Activated T-cell treated with anti-CD3 and anti-CD28 coated beads, Interleukin-2, amount 50 U/mL, for 1 hour (primary cell): ENCODE measurements around the gene SUSD4.
A peak's percentile ranks its signal among the peaks of the same experiment; 100 is the strongest.

ENCODE experiments used
- DNase-seq: peaks from one replicate; pipeline ENCODE4 v3.0.0-alpha.2; 2020

Gene SUSD4

DNA sequence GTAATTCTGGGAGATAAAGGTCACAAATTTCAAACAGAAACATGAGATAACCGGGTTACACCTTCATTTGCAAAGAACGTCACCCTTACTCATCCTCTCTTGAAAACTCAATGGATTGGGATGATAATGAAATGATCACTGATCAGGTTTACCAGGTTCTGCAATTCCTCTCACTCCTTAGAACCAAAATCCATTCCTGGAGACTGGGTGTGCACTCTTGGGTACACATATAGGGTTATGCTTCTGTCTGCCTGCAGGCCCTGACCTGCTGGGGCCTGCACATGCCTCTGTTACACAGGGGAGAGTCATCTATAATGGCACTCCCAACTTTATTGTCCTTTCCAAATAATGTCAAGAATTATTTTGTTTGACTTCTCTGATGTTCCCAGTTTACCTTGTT lies 8.3 kb downstream of the SUSD4 start:
- no peak for DNase-seq

DNA sequence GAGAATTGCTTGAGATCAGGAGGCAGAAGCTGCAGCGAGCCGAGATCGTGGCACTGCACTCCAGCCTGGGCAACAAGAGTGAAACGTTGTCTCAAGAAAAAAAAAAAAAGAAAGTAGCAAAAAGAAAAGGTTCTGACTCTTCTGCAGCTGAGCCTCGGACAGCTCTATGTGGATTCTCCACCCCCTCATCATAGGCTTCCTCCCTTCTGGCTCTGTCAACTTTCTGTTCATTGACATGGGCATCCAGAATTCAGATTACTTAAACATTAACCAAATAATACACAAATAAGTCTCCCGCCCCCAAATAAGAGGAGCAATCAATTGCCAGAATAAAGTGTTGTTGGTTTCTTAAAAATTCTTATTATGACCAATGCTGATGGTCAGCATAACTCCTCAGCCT lies 10.0 kb downstream of the SUSD4 start:
- DNase-seq: no peak

DNA sequence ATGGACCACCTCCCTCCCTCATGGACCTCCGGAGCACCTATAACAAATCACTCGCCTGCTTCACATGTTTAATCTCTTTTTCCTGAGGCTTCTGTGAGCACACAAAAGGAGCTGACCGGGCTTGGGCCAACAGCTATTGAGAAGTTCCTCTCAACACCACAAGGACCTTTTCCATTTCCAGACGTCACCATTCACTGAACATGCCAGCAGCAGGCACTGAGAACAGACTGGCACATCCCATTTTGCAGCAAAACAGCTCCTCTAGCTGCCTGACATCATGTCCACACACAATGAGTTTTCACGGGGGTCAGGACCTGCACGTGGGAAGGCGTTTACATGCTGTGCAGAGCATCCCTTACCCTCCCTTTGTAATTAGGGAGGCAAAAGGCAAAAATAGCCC lies 11.0 kb downstream of the SUSD4 start:
- DNase-seq: no peak

DNA sequence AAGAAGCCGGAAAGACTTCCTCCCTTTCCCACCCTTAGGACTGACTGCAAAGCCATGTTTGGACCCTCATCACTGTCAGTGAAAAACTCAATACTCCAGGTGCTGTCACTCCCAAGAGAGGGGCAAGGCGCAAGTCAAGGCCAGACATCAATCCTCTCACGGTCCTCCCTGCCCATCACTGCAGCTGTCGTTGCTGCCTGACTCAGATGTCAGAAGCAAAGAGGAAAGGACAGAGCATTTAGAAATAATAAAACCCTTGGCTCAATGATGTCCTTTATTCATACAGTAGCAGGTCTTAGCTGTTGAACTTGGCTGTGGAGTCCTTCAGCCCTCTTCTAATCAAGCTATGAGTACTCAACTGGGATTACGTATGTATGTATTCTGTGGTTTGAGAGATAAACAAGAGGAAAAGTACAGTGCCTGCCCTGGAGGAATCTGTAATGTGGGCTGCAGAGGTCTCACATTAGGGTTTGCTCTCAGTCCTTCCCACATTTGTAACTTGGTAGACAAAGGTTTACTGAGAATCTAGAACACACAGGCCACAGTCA lies 13.5 kb downstream of the SUSD4 start:
- no peak for DNase-seq

DNA sequence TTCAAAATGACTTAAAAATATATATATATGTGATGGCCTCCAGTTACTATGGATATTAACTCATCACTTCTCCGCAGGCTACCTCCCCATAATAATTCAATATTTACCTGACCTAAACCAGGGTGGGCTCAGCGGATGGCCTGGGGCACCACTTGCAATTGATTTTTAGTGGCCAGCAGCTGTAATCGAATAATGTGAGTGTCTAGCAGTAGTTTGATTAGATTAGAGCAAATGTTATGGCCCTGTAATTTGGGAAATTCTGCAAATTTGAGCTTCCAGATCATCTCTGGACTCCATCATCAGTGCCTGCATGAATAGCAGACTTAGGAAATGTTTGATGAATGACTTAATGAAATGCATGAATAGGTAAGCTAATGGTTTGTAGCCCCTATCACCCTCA lies 14.7 kb downstream of the SUSD4 start:
- DNase-seq: no peak

DNA sequence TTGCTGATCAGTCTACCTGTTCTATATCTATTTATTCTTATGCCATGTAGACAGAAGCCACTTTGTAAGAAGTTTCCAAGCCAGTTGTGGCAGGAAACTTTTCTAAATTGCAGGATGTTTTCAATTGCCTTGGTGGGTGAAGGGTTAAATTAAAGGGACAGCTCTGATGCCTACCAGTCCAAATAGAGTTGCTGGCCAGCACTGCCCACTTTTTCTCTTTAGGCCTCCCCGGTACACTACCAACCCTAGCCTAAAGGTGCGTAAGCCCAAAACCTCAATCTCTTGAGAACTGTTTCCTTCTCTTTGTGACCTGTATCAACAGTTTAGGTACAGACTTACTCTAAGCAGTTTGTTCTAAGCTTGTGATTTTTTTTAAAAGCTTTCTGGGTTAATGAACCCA lies 15.5 kb downstream of the SUSD4 start:
- no peak for DNase-seq

DNA sequence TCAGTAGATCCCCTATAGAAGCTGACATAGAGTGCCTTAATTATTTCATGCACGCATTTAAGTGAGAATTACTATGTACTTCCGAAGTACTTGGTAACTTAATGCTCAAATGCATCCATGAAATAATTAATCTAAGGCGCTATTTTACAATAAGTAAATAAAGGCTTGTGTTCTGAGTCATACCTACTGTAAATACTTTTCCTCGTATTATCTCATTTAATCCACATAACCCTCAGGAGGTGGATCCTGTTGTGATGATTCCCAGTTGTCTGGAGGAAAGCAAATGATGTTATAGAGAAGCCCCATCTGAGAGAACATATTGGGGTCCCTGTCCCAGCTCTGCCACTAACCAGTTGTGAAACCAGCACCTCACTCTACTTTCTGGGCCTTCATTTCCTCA lies 16.4 kb downstream of the SUSD4 start:
- no peak for DNase-seq

DNA sequence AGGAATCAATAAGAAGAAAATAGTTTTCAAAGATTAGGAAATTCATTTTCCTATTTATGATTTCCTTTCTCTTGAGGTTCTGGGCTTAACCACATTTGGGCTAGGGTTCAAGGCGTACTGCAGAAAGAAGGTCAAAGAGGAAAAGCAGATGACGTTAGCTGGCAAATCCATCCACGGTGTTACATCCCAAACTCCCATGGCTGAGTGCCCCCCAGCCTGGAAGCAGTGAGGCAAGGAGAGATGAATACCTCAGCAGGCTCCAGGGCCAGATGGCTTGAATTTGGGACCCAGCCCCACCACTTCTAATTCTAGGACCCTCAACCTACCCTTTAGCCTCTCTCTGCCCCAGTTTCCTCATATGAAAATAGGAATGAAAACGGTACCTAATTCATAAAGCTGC lies 17.7 kb downstream of the SUSD4 start:
- no peak for DNase-seq

DNA sequence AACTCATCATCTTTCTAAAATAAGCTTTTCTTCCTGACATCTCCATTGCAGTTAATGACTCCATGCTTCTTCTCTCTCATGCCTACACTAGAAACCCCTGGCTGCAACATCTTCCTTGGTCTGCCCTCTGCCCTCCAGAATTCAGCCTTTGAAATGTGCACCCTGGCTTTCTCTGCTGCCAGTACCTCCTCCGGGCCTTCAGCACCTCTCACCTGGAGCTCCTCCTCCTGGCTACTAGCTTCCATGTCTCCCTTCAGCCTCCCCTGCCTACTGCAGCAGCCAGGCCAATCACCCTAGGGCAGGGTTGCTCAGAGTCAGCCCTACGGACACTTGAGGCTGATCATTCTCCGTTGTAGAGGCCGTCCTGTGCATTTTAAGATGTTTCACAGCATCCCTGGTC lies 18.3 kb downstream of the SUSD4 start:
- DNase-seq: no peak

DNA sequence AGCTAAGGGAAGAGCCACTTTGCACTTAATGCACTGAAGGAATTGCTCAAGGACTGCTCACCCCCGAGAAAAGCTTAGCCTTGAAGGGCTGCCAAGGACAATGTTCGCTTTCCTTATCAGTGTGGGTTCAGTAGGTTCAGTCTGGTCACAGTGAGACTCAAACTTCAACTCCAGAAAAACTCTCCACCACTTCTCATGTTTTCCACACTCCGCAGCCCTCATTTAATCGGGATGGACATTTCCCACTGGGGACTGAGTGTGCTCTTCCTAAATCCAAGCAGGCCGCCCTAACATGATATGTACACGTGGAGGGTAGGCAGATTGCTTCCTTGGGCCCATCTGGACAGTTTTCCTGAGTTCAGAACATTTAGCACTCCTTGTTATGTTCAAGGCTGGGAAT lies 19.5 kb downstream of the SUSD4 start:
- DNase-seq: no peak

DNA sequence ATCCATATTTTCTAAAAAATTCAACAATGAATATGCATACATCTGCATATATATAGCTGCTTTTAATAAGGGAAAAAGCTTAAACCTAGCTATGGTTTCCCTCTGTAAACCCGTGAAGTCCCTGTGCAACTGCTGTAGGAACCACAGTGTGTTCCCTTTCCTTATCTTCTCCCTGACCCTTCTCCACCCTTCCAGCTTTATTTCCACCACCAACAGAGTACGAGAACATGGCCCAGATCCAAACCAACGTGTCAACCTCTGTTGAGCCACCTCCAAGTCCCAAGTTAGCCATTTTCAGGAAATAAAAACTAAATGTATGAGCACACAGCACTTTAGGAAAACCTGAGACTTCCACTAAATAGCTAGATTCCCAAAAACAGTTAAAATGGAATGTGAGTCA lies 20.3 kb downstream of the SUSD4 start:
- no peak for DNase-seq

DNA sequence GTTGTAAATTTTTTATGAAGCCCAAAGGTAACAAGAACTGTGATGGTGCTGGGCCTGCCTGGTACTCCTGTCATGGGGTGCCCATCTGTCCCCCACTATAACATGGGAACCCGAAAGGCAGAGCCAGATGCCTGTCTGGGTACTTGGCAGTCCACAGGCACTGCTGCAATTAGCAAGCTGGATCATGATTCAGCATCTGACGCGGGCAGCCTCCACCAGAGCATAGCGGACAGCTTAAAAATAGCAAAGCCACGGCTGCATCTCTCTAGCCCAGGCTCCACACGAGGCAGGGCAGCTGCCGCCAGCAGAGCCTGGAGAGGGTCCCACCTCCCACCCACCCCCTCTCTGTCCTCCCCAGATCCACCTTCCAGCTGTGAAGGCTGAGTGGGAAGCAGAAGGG lies 22.9 kb downstream of the SUSD4 start:
- no peak for DNase-seq

DNA sequence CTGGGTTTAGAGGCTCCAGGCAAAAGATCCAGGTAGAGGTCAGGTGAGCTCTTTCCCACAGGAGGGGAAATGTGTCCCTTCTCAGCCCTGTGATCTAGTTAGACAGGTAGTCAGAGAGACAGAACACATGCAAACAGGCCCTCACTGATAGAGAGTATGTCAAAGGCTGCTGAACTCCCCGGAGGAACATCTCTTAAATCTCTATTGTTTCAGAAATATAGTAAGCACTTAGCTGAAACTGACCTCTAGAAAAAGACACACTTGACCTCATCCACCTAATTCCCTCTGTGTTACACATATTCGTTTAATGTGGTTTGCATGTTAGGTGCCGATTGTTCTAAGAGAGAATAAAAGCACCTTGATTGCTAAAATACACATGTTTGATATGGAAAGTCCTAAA lies 23.3 kb downstream of the SUSD4 start:
- no peak for DNase-seq

DNA sequence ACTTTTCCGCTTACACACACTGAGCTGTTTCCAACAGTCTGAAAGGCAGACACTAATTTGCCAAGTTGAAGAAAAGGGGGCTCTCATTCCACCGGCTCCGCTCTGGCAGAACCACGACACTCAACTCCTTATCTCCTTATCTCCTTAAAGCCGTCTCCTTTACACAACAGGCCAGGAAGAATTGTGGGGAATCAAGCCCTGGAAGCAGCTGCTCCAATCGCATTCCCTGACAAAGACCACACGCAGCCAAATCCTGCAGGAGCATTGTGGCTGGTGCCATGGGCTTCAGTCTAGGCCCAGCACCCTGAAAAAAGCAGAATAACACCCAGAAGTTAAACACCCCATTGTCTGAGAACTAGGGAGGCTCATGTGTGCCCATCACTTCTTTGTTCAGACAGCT lies 24.1 kb downstream of the SUSD4 start:
- DNase-seq: no peak

DNA sequence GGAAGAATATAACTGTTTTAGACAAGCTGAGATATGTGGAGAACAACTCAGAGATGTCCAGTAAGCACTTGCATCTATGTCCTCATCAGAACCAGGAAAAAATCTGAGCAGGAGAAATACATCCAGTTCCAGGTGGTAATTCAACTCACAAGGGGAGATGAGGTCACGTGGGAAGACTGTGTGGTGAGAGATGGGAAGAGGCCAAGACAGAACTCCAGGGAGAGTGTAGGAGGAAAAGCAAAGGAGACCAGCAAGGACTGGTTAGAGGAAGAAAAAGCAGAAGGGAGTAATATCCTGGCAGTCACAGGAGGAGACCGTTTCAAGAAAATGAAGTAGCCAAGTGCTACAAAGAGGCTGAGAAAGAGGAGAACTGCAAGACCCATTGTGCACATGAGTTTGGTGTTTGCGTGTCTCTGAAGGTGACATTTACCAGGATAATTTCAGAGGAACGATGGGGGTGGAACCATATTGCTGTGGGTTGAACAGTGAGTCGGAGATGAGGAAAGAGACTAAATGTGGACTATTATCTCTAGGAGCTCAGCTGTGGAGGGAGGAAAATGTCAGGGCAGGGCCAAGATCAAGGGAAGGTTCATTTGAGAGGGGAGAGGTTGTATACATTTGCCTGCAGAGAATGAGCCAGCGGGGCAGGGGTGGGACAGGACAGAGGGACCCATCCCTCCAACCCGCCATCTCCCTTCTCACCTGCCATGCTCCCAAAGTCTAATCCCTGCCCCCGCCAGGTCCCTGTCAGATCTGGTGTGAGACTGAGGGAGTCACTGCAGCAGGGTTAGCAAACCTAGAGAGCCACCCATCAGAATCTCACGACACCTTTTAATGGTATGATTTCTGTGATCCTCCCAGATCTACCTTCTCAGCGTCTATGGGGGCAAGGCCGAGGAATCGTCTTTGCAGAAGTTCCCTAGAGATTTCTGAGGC lies 24.9 kb downstream of the SUSD4 start:
- no peak for DNase-seq

DNA sequence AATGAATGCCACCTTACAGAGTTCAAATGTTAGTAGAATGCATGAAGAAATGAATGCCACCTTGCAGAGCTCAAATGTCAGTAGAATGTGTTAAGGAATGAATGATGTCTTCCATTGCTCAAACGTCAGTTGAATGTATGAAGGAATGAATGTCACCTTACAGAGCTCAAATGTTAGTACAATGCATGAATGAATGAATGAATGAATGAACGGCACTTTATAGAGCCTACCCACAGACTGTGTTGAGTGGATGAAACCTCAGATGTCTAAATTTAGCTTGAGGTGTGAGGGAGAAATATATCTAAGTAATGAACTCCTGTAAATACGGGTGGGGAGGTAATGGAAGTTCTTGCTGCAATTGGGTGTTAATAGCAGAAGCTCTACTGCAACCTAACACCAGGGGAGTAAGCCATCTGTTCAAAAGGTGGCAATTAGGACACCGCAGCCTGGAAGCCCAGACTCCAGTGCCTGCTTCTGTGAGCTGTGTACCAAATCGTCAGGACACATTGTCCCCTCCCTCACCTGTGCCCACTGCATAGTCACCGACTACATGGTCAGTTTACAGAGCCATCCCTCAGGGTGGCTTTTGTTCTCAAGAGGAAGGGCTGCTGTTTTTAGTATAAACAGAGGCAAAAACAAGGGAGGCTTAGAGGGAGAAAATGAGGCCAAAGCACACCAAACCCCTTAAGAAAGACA lies 26.7 kb downstream of the SUSD4 start:
- no peak for DNase-seq

DNA sequence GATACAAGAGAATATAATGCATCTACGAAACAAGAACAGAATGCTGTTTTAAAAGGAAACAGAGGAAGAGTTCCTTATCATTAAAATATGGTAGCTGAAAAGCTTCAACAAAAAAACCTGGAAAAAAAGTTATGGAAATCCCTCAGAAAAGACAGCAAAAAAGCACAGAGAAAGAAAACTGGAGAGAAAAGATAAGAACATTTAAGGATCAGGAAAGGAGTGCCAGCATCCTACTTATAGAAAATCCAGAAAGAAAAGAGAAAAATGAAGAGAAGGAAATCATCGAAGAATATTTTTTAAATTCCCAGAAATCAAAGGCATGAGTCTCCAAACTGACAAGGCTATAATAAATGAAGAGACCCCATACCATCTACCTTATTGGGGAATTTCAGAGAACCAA lies 29.8 kb downstream of the SUSD4 start:
- DNase-seq: no peak

DNA sequence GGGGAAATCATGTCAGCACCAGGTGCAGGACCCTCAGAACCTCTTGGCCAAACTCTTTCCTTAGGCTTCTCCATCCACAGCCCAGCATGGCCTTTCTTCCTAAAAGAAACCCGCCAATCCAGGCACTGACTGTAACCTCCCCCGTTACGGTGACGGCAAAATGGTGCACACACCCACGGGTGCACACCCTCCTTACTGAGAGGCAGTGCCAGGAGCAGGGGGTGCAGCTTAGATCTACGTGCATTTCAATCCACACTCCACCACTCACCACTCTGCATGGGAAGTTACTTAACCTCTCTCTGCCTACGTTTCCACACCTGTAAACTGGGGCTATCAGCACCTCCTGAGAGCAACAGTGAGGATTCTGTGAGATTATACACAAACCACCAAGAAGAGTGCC lies 31.0 kb downstream of the SUSD4 start:
- no peak for DNase-seq

DNA sequence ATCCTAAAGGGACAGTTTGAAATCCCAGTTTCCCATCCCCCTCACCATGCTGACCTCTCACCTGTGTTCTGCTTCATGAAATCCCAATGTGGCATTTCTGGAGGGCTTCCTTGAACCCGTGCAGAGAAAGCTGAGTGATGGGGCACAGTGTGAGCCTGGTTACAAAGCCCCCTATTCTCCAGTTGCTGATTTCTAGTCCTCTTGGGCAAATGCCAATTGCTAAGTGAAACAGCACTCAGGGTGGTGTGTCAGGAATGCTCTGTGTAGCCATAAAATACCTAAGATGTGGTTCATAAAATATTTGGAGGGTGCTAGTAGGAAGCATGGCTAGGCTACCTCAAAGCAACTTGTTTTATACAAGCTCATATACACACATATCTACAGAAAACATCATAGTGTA lies 32.0 kb downstream of the SUSD4 start:
- no peak for DNase-seq

DNA sequence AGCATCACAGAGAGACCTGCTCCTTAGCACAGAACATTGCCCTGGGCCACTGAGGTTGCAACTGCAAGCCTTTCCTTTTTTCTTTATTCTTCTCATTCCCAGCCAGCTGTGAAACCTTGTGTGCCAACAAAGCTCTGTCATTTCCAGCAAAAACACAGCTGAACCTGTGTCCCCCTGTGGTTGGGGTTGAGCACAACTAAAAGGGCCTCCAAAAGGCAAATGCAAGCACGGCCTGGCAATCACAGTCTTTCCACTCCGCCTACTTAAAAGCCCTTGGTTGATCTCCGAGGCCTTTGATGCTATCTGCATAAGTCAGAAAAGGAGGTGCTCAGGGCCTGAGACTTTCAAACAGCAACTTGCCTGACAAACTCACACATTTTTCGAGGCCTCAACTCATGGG lies 32.7 kb downstream of the SUSD4 start:
- DNase-seq: peak; percentile 22

DNA sequence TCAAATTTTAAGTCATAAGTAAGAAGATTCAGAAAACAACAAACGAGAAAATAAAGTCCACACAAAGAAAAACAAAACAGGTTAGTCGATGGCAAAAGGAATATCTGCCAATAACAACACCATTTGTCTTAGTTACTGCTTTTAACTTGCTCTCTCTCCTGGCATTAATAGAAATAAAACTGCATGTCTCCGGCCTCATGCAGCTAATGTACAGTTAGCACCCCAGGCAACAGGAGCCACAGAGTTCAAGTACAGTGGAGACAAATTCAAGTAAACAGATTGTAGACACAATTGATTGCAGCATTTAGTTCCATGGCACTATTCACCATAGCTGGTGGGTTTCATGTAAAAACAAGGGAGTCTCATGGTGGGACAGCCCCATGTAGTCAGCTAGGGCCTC lies 33.5 kb downstream of the SUSD4 start:
- no peak for DNase-seq

DNA sequence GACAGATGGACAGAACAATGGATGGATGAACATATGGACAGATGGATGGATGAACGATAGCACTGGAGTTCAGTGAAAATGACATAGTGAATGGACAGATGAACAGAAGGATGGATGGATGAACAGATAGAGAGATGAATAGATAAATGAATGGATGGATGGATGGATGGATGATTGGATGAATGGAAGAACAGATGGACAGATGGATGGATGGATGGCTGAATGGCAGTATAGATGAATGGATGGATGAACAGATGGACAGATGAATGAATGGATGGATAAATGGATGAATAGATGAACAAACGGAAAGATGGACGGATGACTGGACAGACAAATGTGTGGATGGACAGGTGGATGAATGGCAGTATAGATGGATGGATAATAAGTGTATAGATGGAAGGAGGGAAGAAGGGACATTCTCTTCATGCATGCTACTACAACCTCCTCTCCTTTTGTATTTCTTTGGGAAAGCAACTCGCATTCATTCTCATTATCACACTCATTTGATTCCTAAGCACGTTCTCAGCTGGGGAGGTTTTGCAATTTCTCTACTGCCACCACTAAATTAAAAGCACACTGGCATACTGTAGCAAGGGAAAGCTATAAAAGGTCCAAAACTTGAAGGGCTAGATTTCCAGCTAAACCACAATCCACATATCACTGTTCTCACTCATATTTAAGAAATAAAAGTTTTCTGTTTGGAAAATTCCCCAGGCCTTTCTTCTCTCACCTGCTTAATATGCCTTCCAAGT lies 34.1 kb downstream of the SUSD4 start:
- no peak for DNase-seq

DNA sequence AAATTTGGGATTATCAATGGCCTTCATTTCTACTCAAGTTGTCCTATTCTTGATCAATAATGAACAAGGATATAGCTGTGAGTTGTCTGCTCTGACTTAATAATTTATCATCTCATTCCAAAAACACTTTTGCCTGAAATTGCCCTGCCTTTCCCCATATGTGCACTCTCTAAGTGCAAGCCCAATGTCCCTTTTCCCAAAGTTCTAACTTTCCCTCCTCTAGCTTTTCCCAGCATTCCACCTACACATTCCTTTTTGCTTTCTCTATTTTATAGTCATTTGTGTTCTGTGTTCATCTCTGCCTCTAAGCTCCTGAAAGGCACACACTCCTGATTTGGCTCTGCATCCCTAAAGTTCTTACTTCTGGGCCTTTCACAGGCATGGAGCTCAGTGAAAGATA lies 34.7 kb downstream of the SUSD4 start:
- DNase-seq: no peak

DNA sequence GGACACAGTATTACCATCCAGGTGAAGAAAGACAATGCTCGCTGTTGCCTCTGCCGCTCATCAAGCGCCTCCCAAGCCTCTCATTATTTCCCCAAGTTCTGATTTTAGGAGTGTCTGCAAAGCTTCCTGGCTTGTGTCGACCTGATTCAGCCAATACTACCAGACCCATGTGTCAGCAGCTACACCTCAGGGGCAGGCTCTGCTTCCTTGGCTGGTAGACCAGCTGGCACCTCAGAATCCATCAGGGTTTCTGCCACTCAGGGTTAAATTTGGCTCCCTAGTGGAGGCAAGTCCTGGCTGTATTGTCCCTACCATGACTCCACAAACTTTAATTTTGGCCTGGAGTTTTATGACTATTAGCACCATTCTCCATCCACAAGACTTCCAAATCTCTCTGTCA lies 35.4 kb downstream of the SUSD4 start:
- no peak for DNase-seq
